ENCODE results near the gene SPATA16. TPM values are rescaled to one million over a fixed set of nuclear protein-coding genes. Genes with fewer than 3 reads are reported as not detected.
"Not testable (repeated sequence)": the region's sequence is repeated elsewhere in the genome, so short reads cannot be mapped to it uniquely, and the experiment has no call there.

The SPATA16 gene
- total RNA-seq, 2 donors from 2014 or later: not detected

- TF ChIP-seq CTCF (conservative IDR thresholded peaks at IDR 0.05): no peak
- Mint-ChIP-seq H3K36me3 (ENCODE audit: low read depth) (no peaks in the 10 kb centered on the region), H3K27me3 (ENCODE audit: insufficient read depth) (no peaks in the 10 kb centered on the region), H3K27ac (no peak overlapping the region), H3K4me3 (no peak overlapping the region), H3K4me1 (no peaks in the 10 kb centered on the region), H3K9me3 (peaks cover 4% of the 10 kb centered on the region)
- no peaks in the 10 kb centered on the region for H3K9me3 ChIP-seq (ENCODE audit: control insufficient read depth, low read length)
- no peak for DNase-seq
- no peaks in the 10 kb centered on the region for H3K4me1 ChIP-seq (ENCODE audit: control insufficient read depth, insufficient read depth, low read length)
- H3K27me3 ChIP-seq (ENCODE audit: control insufficient read depth, insufficient read depth, low read length, poor library complexity, severe bottlenecking): no peaks in the 10 kb centered on the region
- H3K9ac ChIP-seq (ENCODE audit: extremely low read depth, low read length, poor library complexity, severe bottlenecking): no peak overlapping the region
- H3K4me3 ChIP-seq (ENCODE audit: low read length): no peak overlapping the region
- no peak overlapping the region for H3K27ac ChIP-seq (ENCODE audit: low read depth, low read length)
- no peaks in the 10 kb centered on the region for H3K36me3 ChIP-seq (ENCODE audit: control insufficient read depth, insufficient read depth, low read length)
- 83 to 94% methylated on average over 1 to 2 of the region's 2 CpGs for WGBS, 2 experiments (ENCODE audit: insufficient coverage in 1 of 2, insufficient read length in 1 of 2)
Observed at GRCh38 chr3:172965256-172965655, 175.8 kb downstream of the SPATA16 start.

GRCh38 chr3:172960626-172961182 lies 180.3 kb downstream of the SPATA16 start:
- not testable (repeated sequence) for H3K4me3 Mint-ChIP-seq; H3K27ac Mint-ChIP-seq; H3K9me3 Mint-ChIP-seq; H3K4me1 Mint-ChIP-seq; H3K9me3 ChIP-seq (ENCODE audit: control insufficient read depth, low read length); H3K36me3 ChIP-seq (ENCODE audit: control insufficient read depth, insufficient read depth, low read length); H3K36me3 Mint-ChIP-seq (ENCODE audit: low read depth); DNase-seq; H3K27me3 ChIP-seq (ENCODE audit: control insufficient read depth, insufficient read depth, low read length, poor library complexity, severe bottlenecking); H3K27me3 Mint-ChIP-seq (ENCODE audit: insufficient read depth); H3K4me1 ChIP-seq (ENCODE audit: control insufficient read depth, insufficient read depth, low read length); H3K9ac ChIP-seq (ENCODE audit: extremely low read depth, low read length, poor library complexity, severe bottlenecking); H3K27ac ChIP-seq (ENCODE audit: low read depth, low read length); H3K4me3 ChIP-seq (ENCODE audit: low read length)
- 92 to 97% methylated on average over 2 to 3 of the region's 3 CpGs for WGBS, 2 experiments (ENCODE audit: insufficient coverage in 1 of 2, insufficient read length in 1 of 2)

GRCh38 chr3:172958565-172958964 lies 182.5 kb downstream of the SPATA16 start:
- no peaks in the 10 kb centered on the region for H3K36me3 Mint-ChIP-seq (ENCODE audit: low read depth)
- no peak for TF ChIP-seq CTCF (conservative IDR thresholded peaks at IDR 0.05)
- H3K9me3 ChIP-seq (ENCODE audit: control insufficient read depth, low read length): no peaks in the 10 kb centered on the region
- no peaks in the 10 kb centered on the region for H3K4me1 Mint-ChIP-seq
- H3K27ac Mint-ChIP-seq: no peak overlapping the region
- no peak for DNase-seq
- H3K4me3 ChIP-seq (ENCODE audit: low read length): no peak overlapping the region
- H3K27me3 ChIP-seq (ENCODE audit: control insufficient read depth, insufficient read depth, low read length, poor library complexity, severe bottlenecking): no peaks in the 10 kb centered on the region
- no peak overlapping the region for H3K27ac ChIP-seq (ENCODE audit: low read depth, low read length)
- no peaks in the 10 kb centered on the region for H3K36me3 ChIP-seq (ENCODE audit: control insufficient read depth, insufficient read depth, low read length)
- H3K4me1 ChIP-seq (ENCODE audit: control insufficient read depth, insufficient read depth, low read length): no peaks in the 10 kb centered on the region
- WGBS, 2 experiments (ENCODE audit: insufficient coverage in 1 of 2, insufficient read length in 1 of 2): 100% methylated on average over 2 of the region's 2 CpGs; no CpG with 5 or more reads in 1 of the 2 experiments
- no peak overlapping the region for H3K9ac ChIP-seq (ENCODE audit: extremely low read depth, low read length, poor library complexity, severe bottlenecking)
- no peaks in the 10 kb centered on the region for H3K27me3 Mint-ChIP-seq (ENCODE audit: insufficient read depth)
- H3K9me3 Mint-ChIP-seq: no peaks in the 10 kb centered on the region
- no peak overlapping the region for H3K4me3 Mint-ChIP-seq

- Mint-ChIP-seq H3K27me3 (ENCODE audit: insufficient read depth) (no peaks in the 10 kb centered on the region), H3K4me3 (no peak overlapping the region), H3K36me3 (ENCODE audit: low read depth) (no peaks in the 10 kb centered on the region), H3K4me1 (no peaks in the 10 kb centered on the region), H3K9me3 (no peaks in the 10 kb centered on the region), H3K27ac (no peak overlapping the region)
- no peak for TF ChIP-seq CTCF (conservative IDR thresholded peaks at IDR 0.05)
- no peak for DNase-seq
- Histone ChIP-seq H3K9me3 (ENCODE audit: control insufficient read depth, low read length) (no peaks in the 10 kb centered on the region), H3K27me3 (ENCODE audit: control insufficient read depth, insufficient read depth, low read length, poor library complexity, severe bottlenecking) (no peaks in the 10 kb centered on the region), H3K36me3 (ENCODE audit: control insufficient read depth, insufficient read depth, low read length) (no peaks in the 10 kb centered on the region), H3K9ac (ENCODE audit: extremely low read depth, low read length, poor library complexity, severe bottlenecking) (no peak overlapping the region), H3K4me1 (ENCODE audit: control insufficient read depth, insufficient read depth, low read length) (no peaks in the 10 kb centered on the region), H3K27ac (ENCODE audit: low read depth, low read length) (no peak overlapping the region), H3K4me3 (ENCODE audit: low read length) (no peak overlapping the region)
- WGBS, 2 experiments (ENCODE audit: insufficient coverage in 1 of 2, insufficient read length in 1 of 2): 87 to 94% methylated on average over 2 of the region's 2 CpGs
Observed at GRCh38 chr3:172953571-172953970, 187.5 kb downstream of the SPATA16 start.

All from endodermal cell (in vitro differentiated cells).